H1 (cell line): Measurements from ENCODE around the gene BARX2. TPM values are rescaled to one million over a fixed set of nuclear protein-coding genes. Genes with fewer than 3 reads are reported as not detected.

ENCODE experiments used
- EP300 ChIP-seq, 2 experiments: IDR thresholded peaks; 1 replicate in 1 of 2; 2 replicates in 1 of 2; pipeline ENCODE4 v1.6.1; 2011 to 2012; ENCODE audit warnings: low read depth in 2 of 2, low read length in 2 of 2, mild to moderate bottlenecking in 2 of 2, borderline replicate concordance in 1 of 2, inconsistent platforms in 1 of 2, moderate library complexity in 1 of 2
- FOSL1 ChIP-seq: IDR thresholded peaks from 2 replicates; pipeline ENCODE4 v1.6.1; 2011; ENCODE audit warnings: mild to moderate bottlenecking, low read depth, low read length, moderate library complexity; ENCODE audit not compliant: insufficient read depth
- RXRA ChIP-seq: IDR thresholded peaks from 2 replicates; pipeline ENCODE4 v1.6.1; 2011; ENCODE audit warnings: low read depth, mild to moderate bottlenecking, low read length, moderate library complexity; ENCODE audit not compliant: insufficient read depth
- ZNF274 ChIP-seq: IDR thresholded peaks from 2 replicates; pipeline ENCODE4 v1.7.0; 2012; ENCODE audit warnings: low read length, borderline replicate concordance; ENCODE audit errors: extremely low read depth
- polyA plus RNA-seq, 7 experiments: library from polyadenylated mRNA; depleted of rRNA in 3 of 7; stranded (reverse) in 5 of 7; unstranded in 2 of 7; fragments of >200 nt in 5 of 7; fragments of 200-250 nt in 2 of 7; gene quantifications; 1 replicate in 5 of 7; 2 replicates in 1 of 7; 4 replicates in 1 of 7; pipeline versions ENCODE4 v1.2.1 to v1.2.3, GENCODE V29; 2011 to 2013; ENCODE audit warnings: missing spikeins in 2 of 7, mixed read lengths in 2 of 7
- total RNA-seq: library from RNA; stranded (reverse); fragmentation: NEBNext Ultra II Directional; extraction: Animal tissue kit (Norgen Biotek cat#: 25700); gene quantifications from 2 replicates; pipeline ENCODE4 v1.2.1, GENCODE V29; 2021

Gene BARX2
- total and polyA plus RNA-seq, 2 of the 8 experiments (the other 6 are each of a cell fraction or from before 2014, with no cell fraction given) = not detected

DNA sequence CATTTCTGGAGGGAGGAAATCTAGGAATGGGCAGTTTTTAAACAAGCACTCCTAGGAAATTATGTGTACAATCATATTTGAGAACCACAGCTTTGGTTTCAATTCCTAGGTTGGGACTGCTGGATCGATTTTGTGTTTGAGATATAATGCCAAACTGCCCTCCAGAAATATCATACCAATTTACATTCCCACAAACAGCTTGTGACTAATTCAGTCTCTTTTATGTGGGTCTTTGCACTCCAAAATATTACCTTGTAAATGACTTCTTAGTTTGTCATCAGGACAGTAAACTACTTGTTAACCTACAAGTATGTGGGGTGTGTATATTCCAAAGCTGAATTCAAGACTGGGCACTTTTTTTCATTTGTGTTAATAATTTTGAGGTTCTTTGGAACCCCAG lies 9.8 kb upstream of the BARX2 start (continued):
- TF ChIP-seq EP300 (IDR thresholded peaks at IDR 0.05; ENCODE audit: borderline replicate concordance in 1 of 2, low read depth in 2 of 2, low read length in 2 of 2) (no peak), FOSL1 (no peak), RXRA (no peak), ZNF274 (no peak)
- TF ChIP-seq, all 59 proteins: peak for 0
